Heart right ventricle (tissue), 16 donors: ENCODE measurements around the gene RTN4. TPM values are rescaled to one million over a fixed set of nuclear protein-coding genes. Genes with fewer than 3 reads are reported as not detected.

Experiments used
- ATAC-seq, 8 donors: fragments of 200-7000 bp; cut with Tn5 transposase; one replicate each; pipeline ENCODE4 v1.9.1; 2020; ENCODE audit warnings: mild to moderate bottlenecking in 8 of 8, moderate library complexity in 8 of 8, moderate number of reproducible peaks in 1 of 8
- DNase-seq, 2 donors: peaks; one replicate each; pipeline ENCODE4 v3.0.0-alpha.2; 2020
- H3K27ac ChIP-seq, 10 donors: fragments of 200-600 bp; sonication (generic) in 2 of 10; one replicate each; pipeline versions ENCODE4 v1.5.0 to v1.8.0; 2020 to 2022; ENCODE audit warnings: mild to moderate bottlenecking in 3 of 10
- H3K27me3 ChIP-seq, 7 donors: fragments of 200-600 bp; one replicate each; pipeline ENCODE4 v1.8.0; 2021 to 2022; ENCODE audit warnings: mild to moderate bottlenecking in 2 of 7
- H3K36me3 ChIP-seq, 9 donors: fragments of 200-600 bp; sonication (generic) in 1 of 9; one replicate each; pipeline versions ENCODE4 v1.5.0 to v1.8.0; 2020 to 2022; ENCODE audit warnings: mild to moderate bottlenecking in 2 of 9
- H3K4me1 ChIP-seq, 9 donors: fragments of 200-600 bp; sonication (generic) in 1 of 9; one replicate each; pipeline versions ENCODE4 v1.5.0 to v1.8.0; 2020 to 2022; ENCODE audit warnings: mild to moderate bottlenecking in 4 of 9
- H3K4me3 ChIP-seq, 10 donors: fragments of 200-600 bp; sonication (generic) in 2 of 10; one replicate each; pipeline versions ENCODE4 v1.5.0 to v1.8.0; 2020 to 2022; ENCODE audit warnings: mild to moderate bottlenecking in 7 of 10, moderate library complexity in 2 of 10
- H3K9me3 ChIP-seq, 11 donors: fragments of 200-600 bp in 10 of 11; sonication (generic) in 2 of 11; one replicate each; pipeline versions ENCODE4 v1.5.0 to v1.8.0; 2013 to 2022; ENCODE audit warnings: mild to moderate bottlenecking in 2 of 11, control low read depth in 1 of 11, moderate library complexity in 1 of 11
- WGBS, 2 donors: extraction: QIAGEN DNeasy Blood & Tissue Kit; methylation state at CpG; one replicate each; pipeline ENCODE4 v1.1.7; 2013; ENCODE audit warnings: inconsistent platforms in 1 of 2; 5-methylcytosine and 5-hydroxymethylcytosine counted together
- intact Hi-C, 10 donors: fragments of 100-400 bp; cut with DNase I; formaldehyde crosslinking; loops; one replicate each; pipeline versions ENCODE4 v1.11.1 to v1.14.2; 2022
- long read RNA-seq, 3 donors: library from polyadenylated mRNA; unstranded; transcript quantifications; one replicate each; pipeline ENCODE4 v2.0.0, GENCODE V29; 2020 to 2021
- polyA plus RNA-seq, 2 donors: library from polyadenylated mRNA; stranded (reverse); fragments of 200-250 nt; gene quantifications; one replicate each; pipeline ENCODE4 v1.2.3, GENCODE V29; 2013
- total RNA-seq, 10 donors: library from RNA; stranded (reverse); fragmentation: NEBNext Ultra II Directional in 3 of 10; extraction: Animal tissue kit (Norgen Biotek cat#: 25700) in 3 of 10; gene quantifications; one replicate each; pipeline versions ENCODE4 v1.2.1 to v1.2.4, GENCODE V29; 2021 to 2023
- TF ChIP-seq, protein P1 (sequence below), 9 donors: fragments of 200-600 bp; sonication (generic) in 2 of 9; IDR thresholded peaks; one replicate each; pipeline versions ENCODE4 v1.5.0 to v1.8.0; 2021 to 2022; ENCODE audit warnings: antibody characterized with exemption in 9 of 9, mild to moderate bottlenecking in 5 of 9, moderate library complexity in 1 of 9
- donor health status: Arrhythmogenic right ventricular cardiomyopathy.
- donor health status: ischemic (EF 13 %, LVEDD 7.1; RV severe dilation, severe dysfunction).
- donor health status: healthy with polysubstance abuse.
- donor health status: DM: no; HTN: yes; CAD: no.
- donor health status: DM: no; HTN: no; CAD: no.
- donor health status: ischemic (EF 25% LVEDD 6.9; RV normal size, moderate dysfunction).
- donor health status: ischemic (EF 25% LVEDD 5.7; RV mildly dilated, moderate dysfunction).
- donor health status: healthy.
- donor health status: DM: yes; HTN: yes; CAD: no.
- donor health status: Ischemic cardiomyopathy.
- donor health status: ischemic (EF 35%, LVEDD 5.7; RV mildly dilated, moderate dysfunction).
- donor health status: nonischemic (EF 11% LVEDD 7.7; RV severe dilation, severe dysfunction).
- donor health status: DM: yes; HTN: yes; CAD: no.
- donor health status: PGD.
- donor health status: ischemic (EF 29% LVEDD 5.4; RV normal size, mild dysfunction).
- donor health status: nonischemic (EF 23%, LVEDD 6.1; RV moderate dilation, normal function).

The RTN4 gene, protein sequence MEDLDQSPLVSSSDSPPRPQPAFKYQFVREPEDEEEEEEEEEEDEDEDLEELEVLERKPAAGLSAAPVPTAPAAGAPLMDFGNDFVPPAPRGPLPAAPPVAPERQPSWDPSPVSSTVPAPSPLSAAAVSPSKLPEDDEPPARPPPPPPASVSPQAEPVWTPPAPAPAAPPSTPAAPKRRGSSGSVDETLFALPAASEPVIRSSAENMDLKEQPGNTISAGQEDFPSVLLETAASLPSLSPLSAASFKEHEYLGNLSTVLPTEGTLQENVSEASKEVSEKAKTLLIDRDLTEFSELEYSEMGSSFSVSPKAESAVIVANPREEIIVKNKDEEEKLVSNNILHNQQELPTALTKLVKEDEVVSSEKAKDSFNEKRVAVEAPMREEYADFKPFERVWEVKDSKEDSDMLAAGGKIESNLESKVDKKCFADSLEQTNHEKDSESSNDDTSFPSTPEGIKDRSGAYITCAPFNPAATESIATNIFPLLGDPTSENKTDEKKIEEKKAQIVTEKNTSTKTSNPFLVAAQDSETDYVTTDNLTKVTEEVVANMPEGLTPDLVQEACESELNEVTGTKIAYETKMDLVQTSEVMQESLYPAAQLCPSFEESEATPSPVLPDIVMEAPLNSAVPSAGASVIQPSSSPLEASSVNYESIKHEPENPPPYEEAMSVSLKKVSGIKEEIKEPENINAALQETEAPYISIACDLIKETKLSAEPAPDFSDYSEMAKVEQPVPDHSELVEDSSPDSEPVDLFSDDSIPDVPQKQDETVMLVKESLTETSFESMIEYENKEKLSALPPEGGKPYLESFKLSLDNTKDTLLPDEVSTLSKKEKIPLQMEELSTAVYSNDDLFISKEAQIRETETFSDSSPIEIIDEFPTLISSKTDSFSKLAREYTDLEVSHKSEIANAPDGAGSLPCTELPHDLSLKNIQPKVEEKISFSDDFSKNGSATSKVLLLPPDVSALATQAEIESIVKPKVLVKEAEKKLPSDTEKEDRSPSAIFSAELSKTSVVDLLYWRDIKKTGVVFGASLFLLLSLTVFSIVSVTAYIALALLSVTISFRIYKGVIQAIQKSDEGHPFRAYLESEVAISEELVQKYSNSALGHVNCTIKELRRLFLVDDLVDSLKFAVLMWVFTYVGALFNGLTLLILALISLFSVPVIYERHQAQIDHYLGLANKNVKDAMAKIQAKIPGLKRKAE
- 100 to 1,000 TPM in 5 of 10 donors, 10 to 100 TPM in 5; 40.6 to 163 (median 95.3) TPM for total RNA-seq
- polyA plus RNA-seq = 100 to 1,000 TPM in 1 of 2 donors, 10 to 100 TPM in 1; 82.8 to 126 TPM
- long read RNA-seq, donor 1, full-length matches to known transcripts = 21 of 47 reads
- long read RNA-seq, donor 1, partial matches to known transcripts = 20 of 47 reads
- long read RNA-seq, donor 1, other reads (novel, unspliced or antisense) = 6 of 47 reads
- long read RNA-seq, donor 2, full-length matches to known transcripts = 24 of 72 reads
- long read RNA-seq, donor 2, partial matches to known transcripts = 43 of 72 reads
- long read RNA-seq, donor 2, other reads (novel, unspliced or antisense) = 5 of 72 reads
- long read RNA-seq, donor 3, transcript RTN4-201 (7 exons, 2,333 nt) = major isoform, 6 of 22 reads
- long read RNA-seq, donor 3, partial matches to known transcripts = 14 of 22 reads
- long read RNA-seq, donor 3, other reads (novel, unspliced or antisense) = 2 of 22 reads

GRCh38 chr2:55050100-55050994 lies at the start of gene RTN4:
RTN4 (minus strand) TSS chr2:55050451; CDS start chr2:55050300, 151 bp downstream.
- TF ChIP-seq, protein P1, sequence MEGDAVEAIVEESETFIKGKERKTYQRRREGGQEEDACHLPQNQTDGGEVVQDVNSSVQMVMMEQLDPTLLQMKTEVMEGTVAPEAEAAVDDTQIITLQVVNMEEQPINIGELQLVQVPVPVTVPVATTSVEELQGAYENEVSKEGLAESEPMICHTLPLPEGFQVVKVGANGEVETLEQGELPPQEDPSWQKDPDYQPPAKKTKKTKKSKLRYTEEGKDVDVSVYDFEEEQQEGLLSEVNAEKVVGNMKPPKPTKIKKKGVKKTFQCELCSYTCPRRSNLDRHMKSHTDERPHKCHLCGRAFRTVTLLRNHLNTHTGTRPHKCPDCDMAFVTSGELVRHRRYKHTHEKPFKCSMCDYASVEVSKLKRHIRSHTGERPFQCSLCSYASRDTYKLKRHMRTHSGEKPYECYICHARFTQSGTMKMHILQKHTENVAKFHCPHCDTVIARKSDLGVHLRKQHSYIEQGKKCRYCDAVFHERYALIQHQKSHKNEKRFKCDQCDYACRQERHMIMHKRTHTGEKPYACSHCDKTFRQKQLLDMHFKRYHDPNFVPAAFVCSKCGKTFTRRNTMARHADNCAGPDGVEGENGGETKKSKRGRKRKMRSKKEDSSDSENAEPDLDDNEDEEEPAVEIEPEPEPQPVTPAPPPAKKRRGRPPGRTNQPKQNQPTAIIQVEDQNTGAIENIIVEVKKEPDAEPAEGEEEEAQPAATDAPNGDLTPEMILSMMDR (IDR thresholded peaks at IDR 0.05) = peak in 3 of 9 donors; percentile 5 to 30 (median 14)
- H3K27me3 ChIP-seq = no peaks in the 10 kb centered on the region
- H3K9me3 ChIP-seq = no peaks in the 10 kb centered on the region
- peak; percentile 93 to 98 (median 94) for ATAC-seq
- intact Hi-C loops = loop anchor here in 7 of 10 donors (1.0 to 10.0 kb wide), 8 partner anchors 33 to 182 kb away; partner anchors contain the start of genes CLHC1 (in 1 of the 7) and RPS27A (in 1 of the 7)
- H3K4me3 ChIP-seq = peak within 1 kb of the TSS; percentile 73 to 91 (median 84)
- 1% methylated on average over 60 to 66 of the region's 66 CpGs for WGBS, 2 donors
- peak within 1 kb of the TSS; percentile 90 to 99 (median 98) for H3K27ac ChIP-seq
- H3K36me3 ChIP-seq = no peaks in the 10 kb centered on the region
- peak; percentile 98 to 99 for DNase-seq
- peaks cover 0 to 52% (median 38%) of the 10 kb centered on the region in 9 donors for H3K4me1 ChIP-seq

DNA sequence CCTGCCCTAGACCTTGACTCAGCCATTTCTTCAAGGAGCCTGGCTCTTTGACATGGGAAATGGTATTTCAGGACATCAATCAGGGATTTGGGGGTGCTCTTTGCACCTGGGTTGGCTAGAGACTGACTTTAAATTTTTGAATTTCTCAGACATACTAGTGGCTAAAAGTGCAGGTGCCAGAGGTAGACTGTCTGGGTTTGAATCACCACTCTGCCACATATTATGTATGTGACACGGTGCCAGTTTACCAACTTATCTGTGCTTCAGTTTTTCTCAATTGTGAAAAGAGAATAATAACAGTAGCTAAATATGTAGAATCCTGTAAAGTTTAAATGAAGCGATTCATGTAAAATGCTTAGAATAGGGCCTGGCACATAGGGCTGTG lies 49.2 kb upstream of the RTN4 start:
- H3K36me3 ChIP-seq = no peaks in the 10 kb centered on the region
- H3K4me3 ChIP-seq = no peak overlapping the region
- no peak for ATAC-seq
- H3K4me1 ChIP-seq = peaks cover 4 to 72% (median 46%) of the 10 kb centered on the region in 9 donors
- no peak for DNase-seq
- WGBS, 2 donors = 87 to 91% methylated on average over 2 of the region's 2 CpGs
- no peaks in the 10 kb centered on the region for H3K9me3 ChIP-seq
- TF ChIP-seq, protein P1 (IDR thresholded peaks at IDR 0.05) = no peak
- intact Hi-C loops = loop anchor here in 2 of 10 donors (5.0 kb wide), 1 partner anchor 47 kb away; the partner anchor contains the start of gene RTN4 (in 2 of the 2)
- no peaks in the 10 kb centered on the region for H3K27me3 ChIP-seq
- peak overlapping the region; percentile 14 to 86 (median 62) for H3K27ac ChIP-seq
